GM12878 (cell line): Measurements from ENCODE around the gene PPP2R3B.

ENCODE experiments used
- CHD2 ChIP-seq: IDR thresholded peaks from 2 replicates; pipeline ENCODE4 v1.6.1; 2011; ENCODE audit warnings: low read depth, low read length, improper control_type of control experiment, borderline replicate concordance
- CREB1 ChIP-seq: IDR thresholded peaks from 2 replicates; pipeline ENCODE4 v1.6.1; 2012; ENCODE audit warnings: low read depth, mild to moderate bottlenecking, inconsistent platforms
- EZH2 ChIP-seq: IDR thresholded peaks from 2 replicates; pipeline ENCODE4 v1.6.1; 2012; ENCODE audit warnings: low read depth, mild to moderate bottlenecking, control low read depth, inconsistent platforms, low read length, borderline replicate concordance; ENCODE audit not compliant: control insufficient read depth
- HCFC1 ChIP-seq: fragments of 150-350 bp; IDR thresholded peaks from 2 replicates; pipeline ENCODE4 v1.6.1; 2014; ENCODE audit warnings: low read length
- NFIC ChIP-seq: IDR thresholded peaks from 2 replicates; pipeline ENCODE4 v1.6.1; 2012; ENCODE audit warnings: low read depth, mild to moderate bottlenecking, inconsistent platforms, low read length, moderate library complexity
- RAD51 ChIP-seq: fragments of 450-650 bp; IDR thresholded peaks from 2 replicates; pipeline ENCODE4 v1.6.1; 2016; ENCODE audit warnings: moderate library complexity, mild to moderate bottlenecking, inconsistent platforms
- RBBP5 ChIP-seq: fragments of 200-600 bp; sonication (generic); conservative IDR thresholded peaks from 2 replicates; pipeline ENCODE4 v1.6.1; 2016
- SRF ChIP-seq, 2 experiments: IDR thresholded peaks; 2 replicates each; pipeline ENCODE4 v1.6.1; 2011; ENCODE audit warnings: low read depth in 2 of 2, low read length in 2 of 2, mild to moderate bottlenecking in 1 of 2, moderate library complexity in 1 of 2
- ZSCAN29 ChIP-seq: fragments of 450-650 bp; IDR thresholded peaks from 2 replicates; pipeline ENCODE4 v1.6.1; 2017; ENCODE audit warnings: mild to moderate bottlenecking, moderate library complexity
- TF ChIP-seq, protein P1 (sequence below): fragments of 450-650 bp; IDR thresholded peaks from 2 replicates; pipeline ENCODE4 v1.6.1; 2017; ENCODE audit warnings: mild to moderate bottlenecking, moderate library complexity
- TF ChIP-seq, protein P2 (sequence below), 3 experiments: IDR thresholded peaks in 2 of 3; conservative IDR thresholded peaks in 1 of 3; 2 replicates each; pipeline ENCODE4 v1.5.1; 2011; ENCODE audit warnings: low read depth in 3 of 3, low read length in 3 of 3, mild to moderate bottlenecking in 3 of 3, control low read depth in 2 of 3, moderate library complexity in 2 of 3, inconsistent platforms in 1 of 3, mixed read lengths in 1 of 3; ENCODE audit not compliant: control insufficient read depth in 2 of 3, insufficient read depth in 1 of 3; ENCODE audit errors: extremely low read depth in 1 of 3

GRCh38 chrX:370963-371745 lies 15.6 kb downstream of the PPP2R3B start:
- TF ChIP-seq, protein P1, sequence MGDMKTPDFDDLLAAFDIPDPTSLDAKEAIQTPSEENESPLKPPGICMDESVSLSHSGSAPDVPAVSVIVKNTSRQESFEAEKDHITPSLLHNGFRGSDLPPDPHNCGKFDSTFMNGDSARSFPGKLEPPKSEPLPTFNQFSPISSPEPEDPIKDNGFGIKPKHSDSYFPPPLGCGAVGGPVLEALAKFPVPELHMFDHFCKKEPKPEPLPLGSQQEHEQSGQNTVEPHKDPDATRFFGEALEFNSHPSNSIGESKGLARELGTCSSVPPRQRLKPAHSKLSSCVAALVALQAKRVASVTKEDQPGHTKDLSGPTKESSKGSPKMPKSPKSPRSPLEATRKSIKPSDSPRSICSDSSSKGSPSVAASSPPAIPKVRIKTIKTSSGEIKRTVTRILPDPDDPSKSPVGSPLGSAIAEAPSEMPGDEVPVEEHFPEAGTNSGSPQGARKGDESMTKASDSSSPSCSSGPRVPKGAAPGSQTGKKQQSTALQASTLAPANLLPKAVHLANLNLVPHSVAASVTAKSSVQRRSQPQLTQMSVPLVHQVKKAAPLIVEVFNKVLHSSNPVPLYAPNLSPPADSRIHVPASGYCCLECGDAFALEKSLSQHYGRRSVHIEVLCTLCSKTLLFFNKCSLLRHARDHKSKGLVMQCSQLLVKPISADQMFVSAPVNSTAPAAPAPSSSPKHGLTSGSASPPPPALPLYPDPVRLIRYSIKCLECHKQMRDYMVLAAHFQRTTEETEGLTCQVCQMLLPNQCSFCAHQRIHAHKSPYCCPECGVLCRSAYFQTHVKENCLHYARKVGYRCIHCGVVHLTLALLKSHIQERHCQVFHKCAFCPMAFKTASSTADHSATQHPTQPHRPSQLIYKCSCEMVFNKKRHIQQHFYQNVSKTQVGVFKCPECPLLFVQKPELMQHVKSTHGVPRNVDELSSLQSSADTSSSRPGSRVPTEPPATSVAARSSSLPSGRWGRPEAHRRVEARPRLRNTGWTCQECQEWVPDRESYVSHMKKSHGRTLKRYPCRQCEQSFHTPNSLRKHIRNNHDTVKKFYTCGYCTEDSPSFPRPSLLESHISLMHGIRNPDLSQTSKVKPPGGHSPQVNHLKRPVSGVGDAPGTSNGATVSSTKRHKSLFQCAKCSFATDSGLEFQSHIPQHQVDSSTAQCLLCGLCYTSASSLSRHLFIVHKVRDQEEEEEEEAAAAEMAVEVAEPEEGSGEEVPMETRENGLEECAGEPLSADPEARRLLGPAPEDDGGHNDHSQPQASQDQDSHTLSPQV, result no peak
- TF ChIP-seq RBBP5, result no peak
- no peak for TF ChIP-seq EZH2
- TF ChIP-seq, protein P2, sequence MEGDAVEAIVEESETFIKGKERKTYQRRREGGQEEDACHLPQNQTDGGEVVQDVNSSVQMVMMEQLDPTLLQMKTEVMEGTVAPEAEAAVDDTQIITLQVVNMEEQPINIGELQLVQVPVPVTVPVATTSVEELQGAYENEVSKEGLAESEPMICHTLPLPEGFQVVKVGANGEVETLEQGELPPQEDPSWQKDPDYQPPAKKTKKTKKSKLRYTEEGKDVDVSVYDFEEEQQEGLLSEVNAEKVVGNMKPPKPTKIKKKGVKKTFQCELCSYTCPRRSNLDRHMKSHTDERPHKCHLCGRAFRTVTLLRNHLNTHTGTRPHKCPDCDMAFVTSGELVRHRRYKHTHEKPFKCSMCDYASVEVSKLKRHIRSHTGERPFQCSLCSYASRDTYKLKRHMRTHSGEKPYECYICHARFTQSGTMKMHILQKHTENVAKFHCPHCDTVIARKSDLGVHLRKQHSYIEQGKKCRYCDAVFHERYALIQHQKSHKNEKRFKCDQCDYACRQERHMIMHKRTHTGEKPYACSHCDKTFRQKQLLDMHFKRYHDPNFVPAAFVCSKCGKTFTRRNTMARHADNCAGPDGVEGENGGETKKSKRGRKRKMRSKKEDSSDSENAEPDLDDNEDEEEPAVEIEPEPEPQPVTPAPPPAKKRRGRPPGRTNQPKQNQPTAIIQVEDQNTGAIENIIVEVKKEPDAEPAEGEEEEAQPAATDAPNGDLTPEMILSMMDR (IDR thresholded peaks at IDR 0.05 in 2 of 3, conservative IDR thresholded peaks at IDR 0.05 in 1 of 3; ENCODE audit: control insufficient read depth in 2 of 3, extremely low read depth in 1 of 3, insufficient read depth in 1 of 3, low read depth in 3 of 3, low read length in 3 of 3), result no peak
- TF ChIP-seq ZSCAN29, result no peak
- TF ChIP-seq CREB1, result no peak
- no peak for TF ChIP-seq CHD2
- TF ChIP-seq SRF (IDR thresholded peaks at IDR 0.05; ENCODE audit: low read depth in 2 of 2, low read length in 2 of 2), result no peak
- TF ChIP-seq RAD51, result no peak
- TF ChIP-seq HCFC1, result no peak
- no peak for TF ChIP-seq NFIC
